ENCODE measurements around the gene SHE.
"Not testable (repeated sequence)": the region's sequence is repeated elsewhere in the genome, so short reads cannot be mapped to it uniquely, and the experiment has no call there.

SHE gene

DNA sequence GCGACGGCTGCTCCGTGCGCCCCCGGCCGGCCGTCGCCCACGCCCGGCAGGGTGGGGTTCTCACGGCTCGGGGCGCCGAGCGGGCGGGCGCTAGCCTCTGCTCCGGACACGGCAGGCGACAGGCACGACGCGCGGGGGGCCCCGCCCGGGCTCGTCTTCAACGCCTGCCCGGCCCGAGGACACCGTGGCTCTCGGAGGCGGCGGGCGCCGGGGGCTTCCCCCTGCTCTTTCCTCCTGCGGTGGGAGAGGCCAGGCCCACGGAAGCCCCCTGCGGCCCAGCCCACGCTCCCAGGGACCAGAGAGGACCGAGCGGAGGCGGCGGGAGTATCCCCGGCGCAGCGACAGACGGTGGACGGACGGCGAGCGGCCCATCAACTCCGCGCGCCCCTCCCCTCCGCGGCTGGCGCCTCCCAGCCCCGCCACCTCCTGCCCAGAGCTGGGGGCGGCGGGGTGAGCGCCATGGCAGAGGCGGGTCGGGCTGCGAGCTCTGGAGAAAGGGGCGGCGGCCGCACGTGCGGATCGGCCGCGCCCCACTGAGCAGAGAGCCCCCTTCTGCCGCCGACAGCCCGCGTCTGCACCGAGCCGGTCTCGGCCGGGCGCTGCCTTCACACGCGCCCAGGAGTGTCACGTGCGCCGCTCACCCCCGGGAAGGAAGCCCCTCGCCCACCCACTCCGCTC lies at the start of gene SHE, which contains the start of gene TDRD10:
Gene SHE (minus strand): TSS at position 347 of the 678 bp plus-strand sequence. CDS start 386 bp downstream, outside the sequence.
Gene TDRD10 (plus strand): TSS at position 154 of the 678 bp plus-strand sequence. CDS start 4,685 bp downstream, outside the sequence.
- no peak for DNase-seq

DNA sequence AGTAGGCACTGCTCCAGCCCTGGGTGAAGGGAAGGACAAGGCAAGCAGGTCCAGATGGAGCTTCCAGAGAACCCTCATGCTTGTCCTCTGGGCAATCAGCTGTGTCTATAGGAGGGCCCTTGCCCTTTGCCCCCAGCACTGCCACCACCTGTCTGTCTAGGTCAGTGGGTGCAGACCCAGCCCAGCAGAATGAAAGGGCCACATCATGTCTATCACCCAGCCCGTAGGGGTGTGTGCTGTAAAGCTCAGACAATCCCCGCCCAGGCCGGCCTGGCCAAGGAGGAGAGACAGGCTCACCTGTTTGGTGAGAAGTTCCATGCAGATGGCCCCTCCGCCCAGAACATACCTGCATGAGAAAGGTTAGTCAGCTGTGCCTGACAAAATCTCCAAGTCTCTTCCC lies 49.3 kb upstream of the SHE start:
- DNase-seq: no peak

DNA sequence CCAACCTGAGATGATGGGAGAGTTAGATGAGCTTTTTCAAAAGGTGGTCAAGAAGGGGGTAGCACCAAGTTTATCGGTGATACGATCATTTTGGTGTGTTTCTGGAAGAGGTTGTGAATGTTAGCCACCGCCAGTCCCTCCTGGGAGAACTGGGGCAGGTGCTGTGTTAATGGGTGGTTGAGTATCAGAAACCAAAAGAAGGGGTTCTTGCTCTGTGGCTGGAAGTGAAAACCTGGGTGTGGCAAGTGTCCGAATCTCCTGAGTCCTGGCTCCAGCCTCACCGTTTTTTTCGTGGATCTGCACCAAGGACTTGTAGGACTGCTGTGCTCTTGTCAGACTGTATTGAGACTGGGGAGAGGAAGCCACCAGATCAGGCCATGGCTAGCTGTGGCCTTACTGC lies 48.4 kb upstream of the SHE start:
- no peak for DNase-seq

DNA sequence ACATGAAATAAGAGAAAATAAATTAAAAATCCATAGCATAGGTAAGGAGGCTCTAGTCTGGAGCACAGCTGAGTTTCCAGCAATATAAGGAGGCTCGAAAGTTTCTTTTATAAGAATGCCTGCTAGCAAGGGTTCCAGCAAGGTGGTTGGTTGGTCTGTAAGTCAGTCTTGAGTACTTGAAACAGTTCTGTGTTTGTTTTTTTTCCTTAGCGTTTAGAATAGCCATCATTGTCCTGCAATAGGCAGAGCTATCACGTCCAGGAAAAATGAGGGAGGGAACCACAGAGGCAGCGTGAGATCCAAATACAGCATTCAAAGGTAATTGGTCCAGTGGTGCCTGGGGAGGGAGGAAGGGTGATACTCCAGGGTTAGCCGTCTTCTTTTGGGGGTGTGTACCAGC lies 47.9 kb upstream of the SHE start:
- DNase-seq: no peak

DNA sequence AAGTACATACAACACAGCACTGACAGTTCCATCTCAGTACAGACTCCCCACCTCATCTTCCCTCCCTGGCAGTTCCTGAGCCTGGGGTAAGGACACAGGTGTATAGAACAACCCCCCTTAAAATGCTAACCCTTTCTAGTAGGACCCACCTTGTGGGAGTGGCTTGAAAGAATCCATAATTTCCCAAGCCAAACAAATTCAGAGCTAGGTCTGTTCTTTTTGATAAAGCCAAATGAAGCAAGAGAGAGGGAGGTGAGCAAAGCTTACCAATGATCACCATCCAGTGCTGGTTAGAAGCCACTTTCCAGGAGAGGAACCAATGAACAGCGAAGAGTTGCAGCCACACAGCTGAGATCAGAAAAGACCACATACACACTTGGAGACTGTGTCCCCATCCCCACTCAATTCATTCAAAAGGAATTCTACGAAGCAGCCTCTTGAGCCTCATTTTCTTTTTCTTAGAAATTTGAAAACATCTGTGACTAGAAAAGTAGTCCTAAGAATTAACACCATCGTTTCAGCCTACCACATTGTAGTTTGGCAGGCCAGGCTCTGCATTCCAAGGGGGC lies 47.1 kb upstream of the SHE start:
- DNase-seq: no peak

DNA sequence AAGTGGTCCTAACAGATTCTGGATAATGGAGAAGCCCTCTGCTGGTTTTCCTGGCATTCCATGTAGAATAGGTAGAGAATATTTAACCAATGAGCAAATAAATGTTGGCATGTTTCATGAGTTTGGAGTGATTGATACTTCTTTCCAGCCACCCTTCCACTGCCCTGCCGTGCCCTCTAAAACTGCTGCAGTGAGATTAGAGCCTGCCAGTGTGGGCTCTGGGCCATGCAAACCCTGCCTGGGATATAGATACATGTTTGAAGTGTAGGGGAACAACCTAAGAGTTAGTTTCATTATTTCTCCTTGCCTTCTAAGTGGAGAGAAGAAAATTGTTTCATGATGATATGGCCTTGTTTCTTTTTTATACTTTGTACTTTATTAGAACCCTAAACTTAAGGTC lies 45.8 kb upstream of the SHE start:
- no peak for DNase-seq

DNA sequence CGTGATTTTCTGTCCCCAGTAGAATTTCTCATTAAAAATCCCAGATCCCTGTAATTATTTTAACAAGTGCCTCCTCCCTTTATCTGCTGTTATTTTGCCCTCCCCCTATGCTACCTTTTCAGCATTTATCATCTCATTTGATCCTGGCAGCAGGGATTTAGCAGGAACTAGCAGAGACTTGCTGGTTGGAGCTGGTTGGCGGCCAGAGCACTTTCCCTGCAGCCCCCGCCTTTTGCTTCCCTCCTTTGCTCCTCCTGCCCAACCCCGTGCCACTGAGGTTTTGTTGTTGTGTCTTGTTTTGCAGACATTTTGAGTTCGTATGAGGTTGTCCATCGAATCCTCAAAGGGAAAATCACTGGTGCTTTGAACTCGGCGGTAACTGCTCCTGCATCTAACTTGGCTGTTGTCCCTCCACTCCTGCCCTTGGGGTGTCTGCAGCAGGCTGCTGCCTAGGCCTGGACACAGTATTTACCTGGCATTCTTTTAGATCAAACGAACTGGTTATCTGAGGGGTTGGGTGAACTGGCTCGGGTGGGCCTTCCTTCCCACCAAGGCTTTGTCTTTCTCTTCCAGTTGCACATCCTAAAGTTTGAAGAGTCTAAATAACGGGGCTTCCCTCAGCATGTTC lies 45.0 kb upstream of the SHE start:
- no peak for DNase-seq

DNA sequence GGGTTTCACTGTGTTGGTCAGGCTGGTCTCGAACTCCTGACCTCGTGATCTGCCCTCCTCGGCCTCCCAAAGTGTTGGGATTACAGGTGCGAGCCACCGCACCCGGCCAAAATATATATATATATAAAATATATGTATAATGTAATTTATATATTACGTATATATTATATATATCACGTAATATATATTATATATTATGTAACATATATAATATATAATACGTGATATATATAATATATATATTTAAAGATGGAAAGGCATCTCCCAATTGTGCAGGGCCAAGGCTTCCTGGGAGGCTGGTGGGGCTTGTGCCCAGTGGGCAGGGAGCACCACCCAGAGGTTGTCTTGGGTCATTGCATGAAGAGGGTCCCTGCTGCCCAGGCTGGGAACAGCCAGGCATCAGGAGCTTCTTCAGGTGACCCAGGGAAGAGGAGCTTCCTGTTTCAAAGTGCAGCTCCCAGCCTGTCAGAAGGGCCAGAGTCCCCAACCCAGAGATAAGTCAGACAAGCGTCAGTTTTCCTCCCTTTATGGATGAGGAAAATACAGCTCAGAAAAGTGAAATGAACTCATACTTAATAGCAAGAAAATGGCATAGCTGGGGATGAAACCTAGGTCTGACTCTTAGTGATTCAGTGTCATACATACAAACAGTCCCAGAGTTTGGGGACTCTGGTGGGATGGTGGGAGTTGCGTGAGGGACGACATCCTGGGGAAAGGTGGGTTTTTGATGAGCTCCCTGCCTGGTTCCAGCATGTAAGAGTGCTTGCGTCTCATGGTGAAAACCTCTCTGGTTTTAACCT lies 44.3 kb upstream of the SHE start:
- peak; percentile 67 for DNase-seq

DNA sequence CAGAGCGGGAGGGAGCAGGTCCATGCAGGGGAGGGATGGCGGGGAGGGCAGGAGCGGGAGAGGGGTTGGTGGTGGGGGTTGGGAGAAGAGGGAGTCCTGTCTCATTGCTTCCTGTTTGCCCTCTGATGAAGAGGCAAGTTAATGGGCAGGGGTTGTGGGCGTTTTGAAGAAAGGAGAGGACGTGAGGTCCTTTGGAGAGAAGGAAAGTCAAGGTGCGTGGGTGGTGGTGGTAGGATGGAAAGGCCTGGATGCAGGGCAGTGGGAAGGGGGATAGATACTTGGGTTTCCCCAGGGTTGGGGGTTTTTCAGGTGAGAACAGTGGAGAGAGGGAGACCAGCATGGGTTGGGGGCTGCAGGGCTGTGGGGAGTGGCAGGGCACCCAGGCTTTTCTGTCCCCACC lies 39.0 kb upstream of the SHE start:
- no peak for DNase-seq

DNA sequence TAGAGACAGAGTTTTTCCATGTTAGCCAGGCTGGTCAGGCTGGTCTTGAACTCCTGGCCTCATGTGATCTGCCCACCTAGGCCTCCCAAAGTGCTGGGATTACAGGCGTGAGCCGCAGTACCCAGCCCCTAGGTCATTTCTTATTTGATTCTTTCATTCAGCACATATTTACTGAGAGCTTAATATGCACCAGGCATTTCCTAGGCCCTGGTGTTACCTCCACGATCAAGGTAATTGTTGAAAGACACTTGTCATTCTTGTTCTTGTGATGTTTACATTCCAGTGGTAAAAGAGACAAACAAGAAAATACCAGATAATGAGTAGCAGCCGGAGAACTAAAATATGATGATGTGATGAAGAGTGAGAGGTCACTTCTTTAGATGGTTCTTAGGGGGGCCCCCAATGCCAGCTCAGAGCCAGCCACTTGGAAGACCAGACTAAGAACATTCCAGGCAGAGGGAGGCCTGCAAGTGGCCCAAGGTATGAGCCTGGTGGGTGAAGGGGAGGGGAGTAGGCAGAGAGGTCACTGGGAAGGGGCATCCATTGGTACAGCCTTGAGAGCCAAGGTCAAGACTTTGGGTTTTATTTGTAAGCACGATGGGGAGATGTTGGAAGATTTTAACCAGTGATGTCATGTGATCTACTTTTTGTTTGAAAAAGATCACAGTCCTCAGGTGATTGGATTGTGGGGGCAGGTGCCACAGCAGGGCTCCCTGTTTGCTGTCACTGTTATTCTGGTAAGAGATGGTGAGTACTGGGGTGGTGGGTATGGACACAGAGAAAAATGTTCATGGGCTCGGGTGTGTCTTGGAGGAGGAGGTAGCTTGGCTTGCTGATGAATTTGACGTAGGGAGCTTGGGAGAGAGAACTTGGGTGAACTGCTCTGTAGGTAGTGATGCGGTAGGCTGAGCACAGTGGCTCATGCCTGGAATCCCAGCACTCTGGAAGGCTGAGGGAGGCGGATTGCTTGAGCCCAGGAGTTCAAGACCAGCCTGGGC lies 37.6 kb upstream of the SHE start:
- no peak for DNase-seq

DNA sequence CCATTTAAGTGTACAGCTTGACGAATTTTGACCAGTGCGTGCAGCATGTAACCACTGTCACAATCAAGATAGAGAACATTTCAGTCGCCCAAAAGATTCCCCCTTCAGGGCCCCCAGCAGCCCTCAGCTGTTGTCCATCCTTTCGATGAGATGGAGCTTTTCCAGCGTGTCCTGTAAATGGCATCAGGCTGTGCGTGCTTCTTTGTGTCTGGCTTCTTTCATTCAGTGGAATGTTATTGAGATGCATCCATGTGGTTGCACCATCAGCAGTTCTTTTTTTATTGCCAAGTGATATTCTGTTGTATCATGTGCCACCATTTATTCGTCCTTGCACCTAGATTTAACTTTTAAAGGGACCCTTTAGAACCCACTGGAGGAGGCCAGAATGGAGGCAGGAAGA lies 34.4 kb upstream of the SHE start:
- no peak for DNase-seq

DNA sequence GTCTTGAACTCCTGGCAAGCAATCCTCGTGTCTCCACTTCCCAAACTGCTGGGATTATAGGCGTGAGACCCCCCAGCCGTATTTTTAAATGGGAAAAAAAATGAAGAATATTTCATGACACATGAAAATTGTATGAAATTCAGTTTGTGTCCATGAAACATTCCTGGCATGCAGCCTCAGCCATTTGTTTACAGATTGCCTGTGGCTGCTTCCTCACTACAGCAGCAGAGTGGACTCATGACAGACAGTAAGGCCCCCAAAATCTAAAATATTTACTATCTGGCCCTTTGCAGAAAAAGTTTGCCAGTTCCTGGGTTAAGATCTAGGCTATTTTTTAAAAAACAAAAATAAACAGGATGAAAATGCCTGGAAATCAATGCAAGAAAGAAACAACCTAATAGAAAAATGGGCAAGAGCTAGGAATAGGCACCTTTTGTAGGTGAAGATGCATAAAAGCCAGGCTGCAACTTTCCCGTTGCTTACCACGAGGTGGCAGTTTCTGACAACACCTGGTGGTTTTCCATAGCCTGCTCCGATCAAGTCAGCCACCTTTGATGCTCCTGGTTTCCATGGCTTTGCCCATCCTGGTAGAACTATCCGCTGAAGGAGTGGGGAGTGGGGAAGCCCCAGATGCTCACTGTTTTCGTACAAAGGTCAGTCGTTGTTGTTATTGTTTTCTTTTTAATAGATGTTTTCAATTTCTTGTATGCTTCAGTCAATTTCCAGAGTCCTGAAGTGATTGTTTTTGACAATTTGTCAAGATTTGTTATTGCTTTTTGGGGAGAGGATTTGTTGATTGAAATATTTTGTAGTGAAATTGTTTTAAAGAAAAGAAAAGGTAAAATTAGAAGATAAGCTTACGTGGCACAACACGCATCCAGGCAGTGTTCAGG lies 32.0 kb upstream of the SHE start:
- DNase-seq: no peak

DNA sequence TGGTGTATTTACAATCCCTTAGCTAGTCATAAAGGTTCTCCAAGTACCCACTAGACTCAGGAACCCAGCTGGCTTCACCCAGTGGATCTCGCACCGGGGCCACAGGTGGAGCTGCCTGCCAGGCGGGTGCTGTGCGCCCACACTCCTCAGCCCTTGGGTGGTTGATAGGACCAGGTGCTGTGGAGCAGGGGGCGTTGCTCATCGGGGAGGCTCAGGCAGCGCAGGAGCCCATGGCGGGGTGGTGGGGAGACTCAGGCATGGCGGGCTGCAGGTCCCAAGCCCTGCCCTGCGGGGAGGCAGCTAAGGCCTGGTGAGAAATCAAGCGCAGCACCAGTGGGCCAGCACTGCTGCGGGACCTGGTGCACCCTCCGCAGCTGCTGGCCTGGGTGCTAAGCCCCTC lies 29.7 kb upstream of the SHE start:
- not testable (repeated sequence) for DNase-seq

DNA sequence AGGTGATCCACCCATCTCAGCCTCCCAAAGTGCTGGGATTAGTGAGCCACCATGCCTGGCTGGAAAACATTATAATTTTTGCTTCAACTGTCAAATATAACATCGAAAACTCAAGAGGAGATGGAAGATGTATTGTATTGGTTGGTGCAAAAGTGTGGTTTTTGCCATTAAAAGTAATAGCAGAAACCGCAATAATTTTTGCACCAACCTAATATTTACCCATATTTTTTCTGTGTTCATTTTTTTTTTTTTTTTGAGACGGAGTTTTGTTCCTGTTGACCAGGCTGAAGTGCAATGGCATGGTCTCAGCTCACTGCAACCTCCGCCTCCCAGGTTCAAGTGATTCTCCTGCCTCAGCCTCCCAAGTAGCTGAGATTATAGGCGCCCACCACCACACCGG lies 27.1 kb upstream of the SHE start:
- no peak for DNase-seq

DNA sequence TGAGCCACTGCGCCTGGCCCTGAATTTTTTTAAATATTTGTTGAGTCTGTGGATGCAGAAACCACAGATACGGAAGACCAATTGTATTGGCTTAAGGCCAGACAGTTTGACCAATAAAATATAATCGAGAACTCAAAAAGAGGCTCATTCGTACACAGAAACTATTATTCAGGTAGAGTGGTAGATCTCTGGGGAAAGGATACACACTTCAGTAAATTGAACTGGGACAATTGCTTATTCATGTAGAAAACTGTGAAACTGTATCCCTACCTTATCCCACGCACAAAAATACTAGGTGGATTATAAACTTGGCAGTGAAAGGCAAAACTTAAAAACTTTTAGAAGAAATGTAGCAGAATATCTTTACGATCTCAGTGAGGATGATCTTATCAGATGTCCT lies 25.0 kb upstream of the SHE start:
- no peak for DNase-seq

DNA sequence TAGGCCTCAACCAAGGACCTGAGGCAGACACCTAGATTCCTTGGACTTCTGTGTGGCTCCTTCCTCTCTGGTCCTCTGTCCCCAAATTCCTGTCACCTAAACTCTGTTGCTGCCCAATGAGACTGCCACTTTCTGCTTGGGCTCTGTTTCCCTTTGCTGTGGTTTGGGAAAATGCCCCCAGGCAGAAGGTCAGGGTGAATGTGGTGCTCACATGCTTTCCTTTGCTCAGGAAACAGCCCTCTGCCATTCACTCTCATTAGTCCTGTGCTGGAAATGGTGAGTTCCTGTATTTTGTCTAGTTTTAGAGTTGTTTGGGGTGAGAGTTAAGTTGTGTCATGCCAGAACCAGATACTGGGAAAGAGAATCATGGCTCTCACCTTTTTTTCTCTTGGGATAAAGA lies 22.7 kb upstream of the SHE start:
- no peak for DNase-seq

DNA sequence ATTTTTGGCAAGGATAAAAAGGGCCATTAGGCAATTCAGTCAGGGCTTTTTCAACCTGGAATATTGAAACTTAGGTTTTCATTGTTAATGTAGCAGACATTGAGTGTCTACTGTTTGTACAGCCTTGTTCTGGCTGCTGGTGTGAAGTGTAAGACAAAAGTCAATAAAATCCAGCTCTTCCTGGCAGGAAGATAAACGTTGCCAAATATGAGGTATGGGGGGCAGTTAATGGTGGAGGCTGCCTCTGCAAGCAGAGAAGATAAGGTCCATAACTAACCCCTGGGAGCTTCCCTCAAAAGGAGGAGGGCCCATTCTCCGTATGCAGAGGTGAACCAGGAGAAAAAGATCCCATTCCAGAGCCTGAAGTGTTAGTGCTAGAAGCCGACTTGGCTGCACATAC lies 19.5 kb upstream of the SHE start:
- no peak for DNase-seq

DNA sequence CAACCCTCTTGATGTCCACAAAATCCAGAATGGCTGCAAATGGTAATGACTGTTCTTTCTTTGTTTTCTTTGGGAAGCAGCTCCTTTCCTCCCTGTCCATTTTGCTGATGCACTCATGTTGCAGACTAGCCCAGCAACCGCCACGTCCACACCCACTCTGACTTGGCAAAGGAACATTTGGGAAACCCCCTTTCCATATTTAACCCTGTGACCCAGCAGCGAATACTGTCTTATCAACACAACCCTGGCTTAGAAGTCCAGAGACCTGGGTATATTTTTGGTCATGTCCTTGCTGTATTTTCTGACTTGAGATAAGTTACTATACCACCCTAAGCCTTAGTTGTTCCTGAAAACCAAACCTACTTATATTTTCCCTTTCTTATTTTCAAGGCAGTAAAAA lies 18.1 kb upstream of the SHE start:
- DNase-seq: no peak

DNA sequence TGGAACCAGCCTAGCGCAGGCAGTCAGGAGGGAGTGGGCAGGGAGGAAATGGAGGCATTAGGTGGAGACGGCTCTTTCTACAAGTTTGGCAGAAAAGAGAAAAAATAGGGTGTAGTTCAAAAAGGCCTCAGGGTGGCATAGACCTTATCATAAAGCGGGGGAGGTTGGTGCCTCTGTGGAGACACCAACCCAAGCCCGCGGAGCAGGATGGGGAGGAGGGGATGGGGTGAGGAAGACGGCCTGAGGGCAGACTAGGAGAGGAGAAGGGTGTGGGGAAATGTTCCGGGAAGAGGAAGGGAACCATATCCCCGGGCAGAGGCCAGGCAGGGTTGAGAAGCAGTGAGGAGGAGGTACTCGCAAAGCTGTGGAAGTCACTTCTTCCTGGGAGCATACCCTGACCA lies 17.4 kb upstream of the SHE start:
- no peak for DNase-seq

DNA sequence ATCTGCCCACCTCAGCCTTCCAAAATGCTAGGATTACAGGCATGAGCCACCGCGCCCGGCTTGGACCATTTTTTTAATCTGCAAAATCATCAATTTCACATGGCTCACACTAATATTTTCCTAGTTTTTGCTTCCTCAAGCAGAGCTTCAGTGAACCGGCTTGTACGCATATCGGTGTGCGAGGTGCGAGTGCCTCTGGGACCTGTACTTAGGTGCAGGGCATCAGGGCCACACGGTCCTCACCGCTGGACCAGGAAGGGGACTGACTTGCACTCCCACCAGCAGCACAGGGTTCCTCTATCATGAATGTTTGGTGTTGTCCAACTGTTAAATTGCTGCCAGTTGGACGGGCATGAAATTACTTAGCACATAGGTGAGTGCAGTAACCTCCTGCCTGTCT lies 15.4 kb upstream of the SHE start:
- DNase-seq: no peak

DNA sequence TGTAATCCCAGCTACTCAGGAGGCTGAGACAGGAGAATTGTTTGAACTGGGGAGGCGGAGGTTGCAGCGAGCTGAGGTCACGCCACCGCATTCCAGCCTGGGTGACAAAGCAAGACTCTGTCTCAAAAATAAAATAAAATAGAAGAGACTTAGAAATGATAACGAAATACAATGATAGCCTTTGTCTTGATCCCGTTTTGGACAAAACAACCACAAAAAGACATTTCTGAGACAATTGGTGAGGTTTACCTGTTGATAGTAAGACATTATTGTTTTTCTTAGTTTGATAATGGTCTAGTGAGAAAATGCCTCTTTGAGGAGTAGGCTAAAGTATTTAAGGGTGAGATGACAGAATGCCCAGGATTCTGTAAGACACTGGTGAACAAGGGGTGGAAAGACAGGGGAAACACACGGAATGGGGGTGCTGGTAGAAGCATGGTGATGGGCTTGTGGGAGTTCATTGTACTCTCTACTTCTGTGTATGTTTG lies 11.9 kb upstream of the SHE start:
- no peak for DNase-seq

All from stimulated activated CD4-positive, alpha-beta T cell treated with anti-CD3 and anti-CD28 coated beads, Interleukin-1b, Interleukin-23, amount 100 ng/mL, for 48 hours (primary cell).